Activated T-helper 1 cell treated with anti-CD3 and anti-CD28 coated beads, Interleukin-12 subunit alpha, Interleukin-12 subunit beta, Interleukin-2, Interleukin-4 antibody, amounts not matched to agents 30 ng/mL and 10 ng/mL and 1 ng/mL, durations not matched to agents 14 hours and 24 hours and 36 hours (primary cell): ENCODE measurements around the gene CDKAL1. TPM values are rescaled to one million over a fixed set of nuclear protein-coding genes. Genes with fewer than 3 reads are reported as not detected.
"Not testable (repeated sequence)": the region's sequence is repeated elsewhere in the genome, so short reads cannot be mapped to it uniquely, and the experiment has no call there.

Experiments
- DNase-seq: peaks from one replicate; pipeline ENCODE4 v3.0.0; 2021; ENCODE audit warnings: low spot score
- H3K27ac Mint-ChIP-seq: one replicate; pipeline ENCODE4 v1.8.0; 2021; ENCODE audit warnings: mild to moderate bottlenecking, mixed read lengths
- H3K27me3 Mint-ChIP-seq: one replicate; pipeline ENCODE4 v1.8.0; 2022; ENCODE audit warnings: mild to moderate bottlenecking, moderate library complexity, mixed read lengths; ENCODE audit not compliant: insufficient read depth
- H3K36me3 Mint-ChIP-seq: one replicate; pipeline ENCODE4 v1.8.0; 2021; ENCODE audit warnings: low read depth, mixed read lengths
- H3K4me1 Mint-ChIP-seq: one replicate; pipeline ENCODE4 v1.8.0; 2021; ENCODE audit warnings: low read depth, mixed read lengths
- H3K4me3 Mint-ChIP-seq: one replicate; pipeline ENCODE4 v1.8.0; 2021; ENCODE audit warnings: mild to moderate bottlenecking, moderate library complexity, mixed read lengths
- H3K9me3 Mint-ChIP-seq: one replicate; pipeline ENCODE4 v1.8.0; 2021; ENCODE audit warnings: mixed read lengths
- intact Hi-C: fragments of 100-400 bp; cut with micrococcal nuclease; formaldehyde crosslinking; loops from one replicate; pipeline ENCODE4 v1.15.1; 2024
- total RNA-seq: library from RNA; stranded (reverse); gene quantifications from 2 replicates; pipeline ENCODE4 v1.2.3, GENCODE V29; 2022

The CDKAL1 gene
- total RNA-seq, 1 donor from 2014 or later: 32.2 TPM

- intact Hi-C loops: no loop called here
- no peaks in the 10 kb centered on the region for H3K9me3 Mint-ChIP-seq
- peaks cover 25% of the 10 kb centered on the region for H3K4me1 Mint-ChIP-seq
- H3K27me3 Mint-ChIP-seq: no peaks in the 10 kb centered on the region
- H3K4me3 Mint-ChIP-seq: no peak overlapping the region
- no peak overlapping the region for H3K27ac Mint-ChIP-seq
- H3K36me3 Mint-ChIP-seq: no peaks in the 10 kb centered on the region
- DNase-seq: no peak
Measured at GRCh38 chr6:20716865-20717264, 182.6 kb downstream of the CDKAL1 start.

GRCh38 chr6:20717743-20718142 is 183.5 kb downstream of the CDKAL1 start:
- no peak for DNase-seq
- no peak overlapping the region for H3K27ac Mint-ChIP-seq
- intact Hi-C loops: no loop called here
- no peak overlapping the region for H3K4me3 Mint-ChIP-seq
- H3K4me1 Mint-ChIP-seq: peaks cover 25% of the 10 kb centered on the region
- H3K27me3 Mint-ChIP-seq: no peaks in the 10 kb centered on the region
- peaks cover 3% of the 10 kb centered on the region for H3K36me3 Mint-ChIP-seq
- no peaks in the 10 kb centered on the region for H3K9me3 Mint-ChIP-seq

- Mint-ChIP-seq H3K9me3 (no peaks in the 10 kb centered on the region), H3K4me1 (peaks cover 29% of the 10 kb centered on the region), H3K36me3 (peaks cover 6% of the 10 kb centered on the region), H3K4me3 (no peak overlapping the region), H3K27ac (no peak overlapping the region), H3K27me3 (no peaks in the 10 kb centered on the region)
- DNase-seq: no peak
- intact Hi-C loops: no loop called here
Measured at GRCh38 chr6:20718705-20719653, 184.7 kb downstream of the CDKAL1 start.

- intact Hi-C loops: no loop called here
Measured at GRCh38 chr6:20719980-20720379, 185.7 kb downstream of the CDKAL1 start.

GRCh38 chr6:20721121-20721520 is 186.9 kb downstream of the CDKAL1 start:
- H3K27me3 Mint-ChIP-seq, H3K4me3 Mint-ChIP-seq, H3K36me3 Mint-ChIP-seq, H3K27ac Mint-ChIP-seq, DNase-seq, intact Hi-C loops, H3K9me3 Mint-ChIP-seq: not testable (repeated sequence)
- H3K4me1 Mint-ChIP-seq: peaks cover 29% of the 10 kb centered on the region

More at GRCh38 chr6:20719980-20720379, 185.7 kb downstream of the CDKAL1 start:
- DNase-seq: no peak
- Mint-ChIP-seq H3K27ac (no peak overlapping the region), H3K36me3 (peaks cover 6% of the 10 kb centered on the region), H3K4me3 (no peak overlapping the region), H3K4me1 (peaks cover 29% of the 10 kb centered on the region), H3K9me3 (no peaks in the 10 kb centered on the region), H3K27me3 (no peaks in the 10 kb centered on the region)

DNA sequence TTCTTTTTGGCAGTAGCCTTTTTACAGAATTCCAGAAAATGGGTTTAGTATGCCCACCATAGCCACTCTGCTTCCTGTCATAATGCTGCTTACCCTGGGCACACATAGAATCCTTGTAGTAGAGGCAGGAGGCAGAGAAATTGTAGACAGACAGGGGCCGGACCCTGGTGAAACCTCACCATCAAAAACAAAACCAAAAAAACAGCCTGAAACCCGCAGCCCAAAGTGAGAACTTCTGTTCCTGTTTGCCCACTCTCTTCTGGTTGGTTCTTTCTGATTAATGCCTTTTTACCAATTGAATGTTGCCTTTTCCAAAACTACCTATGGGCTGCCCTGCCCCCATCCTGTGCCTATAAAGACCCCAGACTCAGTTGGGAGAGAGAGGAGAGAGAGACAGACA is 188.2 kb downstream of the CDKAL1 start:
- H3K9me3 Mint-ChIP-seq: no peaks in the 10 kb centered on the region
- peaks cover 29% of the 10 kb centered on the region for H3K4me1 Mint-ChIP-seq
- DNase-seq: no peak
- H3K36me3 Mint-ChIP-seq: peaks cover 6% of the 10 kb centered on the region
- H3K4me3 Mint-ChIP-seq: no peak overlapping the region
- no peaks in the 10 kb centered on the region for H3K27me3 Mint-ChIP-seq
- intact Hi-C loops: no loop called here
- no peak overlapping the region for H3K27ac Mint-ChIP-seq

- Mint-ChIP-seq H3K36me3 (peaks cover 6% of the 10 kb centered on the region), H3K27me3 (no peaks in the 10 kb centered on the region), H3K4me3 (no peak overlapping the region), H3K27ac (no peak overlapping the region), H3K9me3 (no peaks in the 10 kb centered on the region), H3K4me1 (peaks cover 26% of the 10 kb centered on the region)
- intact Hi-C loops: no loop called here
- DNase-seq: no peak
Measured at GRCh38 chr6:20723236-20723635, 189.0 kb downstream of the CDKAL1 start.

GRCh38 chr6:20724443-20725190 is 190.4 kb downstream of the CDKAL1 start:
- intact Hi-C loops: no loop called here
- Mint-ChIP-seq H3K9me3 (no peaks in the 10 kb centered on the region), H3K4me1 (peaks cover 15% of the 10 kb centered on the region), H3K36me3 (peaks cover 6% of the 10 kb centered on the region), H3K4me3 (no peak overlapping the region), H3K27ac (no peak overlapping the region), H3K27me3 (no peaks in the 10 kb centered on the region)
- no peak for DNase-seq

GRCh38 chr6:20725235-20725634 is 191.0 kb downstream of the CDKAL1 start:
- DNase-seq, intact Hi-C loops, H3K27me3 Mint-ChIP-seq, H3K36me3 Mint-ChIP-seq, H3K4me3 Mint-ChIP-seq, H3K27ac Mint-ChIP-seq, H3K9me3 Mint-ChIP-seq: not testable (repeated sequence)
- H3K4me1 Mint-ChIP-seq: peaks cover 13% of the 10 kb centered on the region

- no peak for DNase-seq
- Mint-ChIP-seq H3K27ac (no peak overlapping the region), H3K36me3 (peaks cover 4% of the 10 kb centered on the region), H3K27me3 (no peaks in the 10 kb centered on the region), H3K4me1 (peaks cover 4% of the 10 kb centered on the region), H3K9me3 (no peaks in the 10 kb centered on the region), H3K4me3 (no peak overlapping the region)
- intact Hi-C loops: no loop called here
Measured at GRCh38 chr6:20729086-20729485, 194.8 kb downstream of the CDKAL1 start.

GRCh38 chr6:20732362-20732761 is 198.1 kb downstream of the CDKAL1 start:
- not testable (repeated sequence) for H3K4me3 Mint-ChIP-seq

DNA sequence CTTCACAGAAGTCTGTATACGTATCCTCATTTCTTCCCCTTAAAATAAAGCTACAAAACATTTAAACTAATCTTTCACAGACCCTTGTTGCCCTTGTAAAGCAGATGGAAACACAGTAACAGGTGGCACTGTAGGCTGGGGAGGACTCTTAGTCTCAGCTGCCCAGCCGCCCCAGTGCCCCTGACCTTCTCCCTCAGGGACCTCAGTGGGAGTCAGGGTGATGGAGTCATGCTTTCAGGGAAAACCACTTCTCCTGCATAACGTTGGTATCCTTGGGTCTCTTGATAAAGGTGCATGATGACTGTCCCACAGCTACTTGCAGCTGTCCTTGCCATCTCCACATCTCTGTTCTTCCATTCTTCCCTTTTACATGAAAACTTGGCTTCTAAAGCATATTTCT is 198.6 kb downstream of the CDKAL1 start:
- DNase-seq: no peak
- H3K27me3 Mint-ChIP-seq: no peaks in the 10 kb centered on the region
- peaks cover 4% of the 10 kb centered on the region for H3K4me1 Mint-ChIP-seq
- H3K36me3 Mint-ChIP-seq: peaks cover 4% of the 10 kb centered on the region
- no peaks in the 10 kb centered on the region for H3K9me3 Mint-ChIP-seq
- intact Hi-C loops: no loop called here
- no peak overlapping the region for H3K27ac Mint-ChIP-seq
- no peak overlapping the region for H3K4me3 Mint-ChIP-seq

More at GRCh38 chr6:20732362-20732761, 198.1 kb downstream of the CDKAL1 start:
- H3K36me3 Mint-ChIP-seq, DNase-seq, intact Hi-C loops, H3K27ac Mint-ChIP-seq, H3K27me3 Mint-ChIP-seq, H3K9me3 Mint-ChIP-seq, H3K4me1 Mint-ChIP-seq: not testable (repeated sequence)

DNA sequence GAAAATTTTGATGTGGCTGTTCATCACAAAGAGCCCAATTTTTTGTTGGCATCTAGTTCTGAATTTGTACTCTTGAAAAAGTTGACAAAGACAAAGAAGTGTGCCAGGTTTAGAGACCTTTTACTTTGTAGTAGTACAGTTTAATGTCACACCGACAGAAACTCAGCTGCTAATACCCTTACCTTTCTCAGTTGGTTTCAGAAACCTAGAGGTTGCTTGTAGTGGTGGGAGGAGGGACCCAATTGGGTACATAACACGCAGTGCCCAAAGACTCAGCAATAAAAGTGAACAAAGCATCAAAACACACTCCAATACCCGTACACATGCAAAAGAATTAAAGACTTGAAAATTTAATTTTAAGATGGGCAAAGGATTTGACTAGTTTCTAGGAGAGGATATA is 203.7 kb downstream of the CDKAL1 start:
- H3K4me3 Mint-ChIP-seq: no peak overlapping the region
- intact Hi-C loops: no loop called here
- H3K27ac Mint-ChIP-seq: no peak overlapping the region
- no peaks in the 10 kb centered on the region for H3K4me1 Mint-ChIP-seq
- peaks cover 5% of the 10 kb centered on the region for H3K9me3 Mint-ChIP-seq
- DNase-seq: no peak
- H3K27me3 Mint-ChIP-seq: no peaks in the 10 kb centered on the region
- H3K36me3 Mint-ChIP-seq: peaks cover 23% of the 10 kb centered on the region
